ENCODE measurements around the gene CCDC30.

CCDC30 gene

DNA sequence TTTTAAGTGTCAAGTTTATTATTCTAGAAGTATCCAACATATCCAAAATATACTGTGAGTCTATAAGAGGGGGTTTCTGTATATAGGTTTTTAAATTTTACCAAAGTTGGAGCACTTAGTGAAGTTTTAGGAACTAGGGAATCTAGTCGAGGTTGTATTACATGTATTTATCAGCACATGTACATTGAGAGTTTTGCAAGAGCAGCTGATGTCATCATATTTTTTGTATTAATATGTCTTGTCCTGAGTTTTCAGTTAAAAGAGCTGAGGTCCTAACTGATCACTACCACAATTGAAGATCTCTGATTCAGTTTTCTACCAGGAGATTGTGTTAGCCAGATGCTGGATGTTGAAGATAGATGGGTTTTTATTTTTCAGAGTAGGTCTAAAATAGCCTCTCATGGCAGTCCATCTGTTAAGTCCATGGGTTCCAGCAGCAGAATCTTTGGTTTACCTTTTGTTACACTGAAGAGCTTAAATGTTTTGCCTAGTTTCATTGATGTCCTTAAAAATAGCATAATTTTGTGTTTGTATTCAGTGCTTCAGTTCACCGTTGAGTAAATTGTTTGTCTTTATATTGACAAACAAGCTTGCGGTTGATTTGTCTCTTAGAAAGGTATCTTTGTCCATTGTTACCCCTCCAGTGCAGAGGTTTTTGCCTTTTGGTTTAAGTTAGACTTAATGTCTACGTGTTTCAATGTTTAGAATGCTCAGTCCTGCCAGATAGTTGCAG is 235.2 kb downstream of the CCDC30 start:
- no peak for DNase-seq

- DNase-seq, result no peak
Observed at GRCh38 chr1:42700006-42700405, 236.9 kb downstream of the CCDC30 start.

GRCh38 chr1:42703888-42704464 is 240.9 kb downstream of the CCDC30 start:
- no peak for DNase-seq

All from activated gamma-delta T cell (primary cell).